Endothelial cell of umbilical vein (primary cell): ENCODE measurements around the gene GTPBP4. TPM values are rescaled to one million over a fixed set of nuclear protein-coding genes. Genes with fewer than 3 reads are reported as not detected.

ENCODE experiments used
- BruUV-seq: library from RNA; stranded (reverse); fragments of 400-500 nt; replicated peaks from 2 replicates; lab custom pipeline; 2021; lab: Mats Ljungman, UMichigan
- CTCF ChIA-PET: fragments of 300-600, 350-600 bp; sonication (Branson Sonifier 250); formaldehyde crosslinking; loops from one replicate; lab custom pipeline; 2021; ENCODE audit warnings: antibody characterized with exemption, inconsistent platforms; lab: Charles Lee
- POLR2A ChIA-PET: fragments of 300-600, 350-600 bp; sonication (Branson Sonifier 250); formaldehyde crosslinking; loops from one replicate; lab custom pipeline; 2021; ENCODE audit warnings: antibody characterized with exemption, inconsistent platforms; lab: Charles Lee
- DNase-seq: peaks from one replicate; pipeline ENCODE4 v3.0.0-alpha.2; 2011; ENCODE audit warnings: low read depth, low spot score
- FAIRE-seq: peaks from 2 replicates; lab custom pipeline; 2011; peaks lifted over from hg19 to GRCh38; lab: Jason Lieb, UNC
- H2AFZ ChIP-seq: 2 replicates; pipeline ENCODE4 v1.6.0; 2012; ENCODE audit warnings: low read depth, low read length, control low read depth, inconsistent platforms
- H3K27ac ChIP-seq: 2 replicates; pipeline ENCODE4 v1.5.1; 2011; ENCODE audit warnings: low read depth, mild to moderate bottlenecking, control low read depth, low read length, moderate library complexity; ENCODE audit not compliant: insufficient read depth
- H3K27me3 ChIP-seq, 2 experiments: 2 replicates each; pipeline versions ENCODE4 v1.6.0 to v1.6.1; 2011; ENCODE audit warnings: low read length in 2 of 2, mixed read lengths in 1 of 2; ENCODE audit not compliant: control insufficient read depth in 2 of 2, insufficient read depth in 2 of 2
- H3K36me3 ChIP-seq, 2 experiments: 2 replicates in 1 of 2; 3 replicates in 1 of 2; pipeline ENCODE4 v1.5.1; 2011; ENCODE audit warnings: low read length in 2 of 2, mild to moderate bottlenecking in 1 of 2, moderate library complexity in 1 of 2; ENCODE audit not compliant: control insufficient read depth in 2 of 2, insufficient read depth in 2 of 2; ENCODE audit errors: extremely low read depth in 1 of 2
- H3K4me1 ChIP-seq: 3 replicates; pipeline ENCODE4 v1.5.1; 2011; ENCODE audit warnings: mild to moderate bottlenecking, low read length; ENCODE audit not compliant: control insufficient read depth, insufficient read depth; ENCODE audit errors: extremely low read depth
- H3K4me2 ChIP-seq: 2 replicates; pipeline ENCODE4 v1.6.1; 2011; ENCODE audit warnings: low read length, control low read depth, mixed read lengths; ENCODE audit not compliant: insufficient read depth
- H3K4me3 ChIP-seq, 3 experiments: fragments of 200-600 bp in 1 of 3; sonication (generic), shearing (Covaris generic) in 1 of 3; replicated peaks in 1 of 3; 2 replicates each; pipeline ENCODE4 v1.5.1; 2011 to 2016; ENCODE audit warnings: control low read depth in 3 of 3, low read length in 3 of 3, mild to moderate bottlenecking in 2 of 3, inconsistent platforms in 1 of 3, low read depth in 1 of 3, moderate library complexity in 1 of 3; ENCODE audit not compliant: insufficient read depth in 1 of 3
- H3K79me2 ChIP-seq: 2 replicates; pipeline ENCODE4 v1.6.0; 2012; ENCODE audit warnings: low read length, inconsistent platforms; ENCODE audit not compliant: control insufficient read depth, insufficient read depth
- H3K9ac ChIP-seq: replicated peaks from 2 replicates; pipeline ENCODE3; 2011; ENCODE audit warnings: low read length, control low read depth; ENCODE audit not compliant: insufficient read depth; ENCODE audit errors: extremely low read depth
- H3K9me1 ChIP-seq: replicated peaks from 3 replicates; pipeline ENCODE4 v1.6.0; 2011; ENCODE audit warnings: mild to moderate bottlenecking, low read length; ENCODE audit not compliant: control insufficient read depth, insufficient read depth; ENCODE audit errors: extremely low read depth
- H3K9me3 ChIP-seq: replicated peaks from 2 replicates; pipeline ENCODE4 v1.5.1; 2012; ENCODE audit warnings: low read length, inconsistent platforms; ENCODE audit not compliant: control insufficient read depth, insufficient read depth
- H4K20me1 ChIP-seq: replicated peaks from 2 replicates; pipeline ENCODE3; 2011; ENCODE audit warnings: mild to moderate bottlenecking, low read length; ENCODE audit not compliant: control insufficient read depth, insufficient read depth; ENCODE audit errors: extremely low read depth
- CTCF ChIP-seq, 2 donors: IDR thresholded peaks; 1 replicate in 1 of 2; 2 replicates in 1 of 2; pipeline ENCODE4 v1.5.1; 2011; ENCODE audit warnings: low read length in 2 of 2, mild to moderate bottlenecking in 2 of 2, moderate library complexity in 2 of 2, control low read depth in 1 of 2, inconsistent platforms in 1 of 2, low read depth in 1 of 2; ENCODE audit not compliant: insufficient read depth in 1 of 2; ENCODE audit errors: extremely low read depth in 1 of 2
- EZH2 ChIP-seq: IDR thresholded peaks from 2 replicates; pipeline ENCODE4 v1.6.1; 2012; ENCODE audit warnings: borderline replicate concordance, low read depth, mild to moderate bottlenecking, moderate library complexity, low read length, inconsistent platforms; ENCODE audit not compliant: severe bottlenecking
- FOS ChIP-seq: IDR thresholded peaks from 2 replicates; pipeline ENCODE4 v1.6.1; 2011; ENCODE audit warnings: mild to moderate bottlenecking, low read length, moderate library complexity, borderline replicate concordance; ENCODE audit not compliant: insufficient read depth
- GATA2 ChIP-seq: IDR thresholded peaks from 2 replicates; pipeline ENCODE4 v1.7.0; 2011; ENCODE audit warnings: low read depth, mild to moderate bottlenecking, moderate library complexity, mixed read lengths, low read length; ENCODE audit not compliant: insufficient read length, insufficient read depth
- JUN ChIP-seq: IDR thresholded peaks from 2 replicates; pipeline ENCODE4 v1.6.1; 2011; ENCODE audit warnings: borderline replicate concordance, low read depth; ENCODE audit not compliant: insufficient read length, insufficient read depth
- MAX ChIP-seq: IDR thresholded peaks from 2 replicates; pipeline ENCODE4 v1.6.1; 2011; ENCODE audit not compliant: insufficient read depth, insufficient read length
- MYC ChIP-seq: IDR thresholded peaks from one replicate; pipeline ENCODE4 v1.6.1; 2011; ENCODE audit warnings: mild to moderate bottlenecking, low read depth, low read length
- POLR2A ChIP-seq: IDR thresholded peaks from 2 replicates; pipeline ENCODE4 v1.6.1; 2012; ENCODE audit warnings: low read depth, mild to moderate bottlenecking, control low read depth, low read length
- POLR2AphosphoS5 ChIP-seq: IDR thresholded peaks from 2 replicates; pipeline ENCODE4 v1.6.1; 2012; ENCODE audit warnings: low read depth, mild to moderate bottlenecking, control low read depth, low read length, moderate library complexity; ENCODE audit not compliant: insufficient read depth
- dilution Hi-C: fragments of 300-500 bp; cut with MboI; formaldehyde crosslinking; loops from one replicate; pipeline ENCODE4 v1.15.0; 2019; ENCODE audit warnings: low sequenced_read_pairs; ENCODE audit not compliant: extremely low pct_ligation_motif_present
- intact Hi-C: fragments of 100-400 bp; cut with micrococcal nuclease; formaldehyde crosslinking; loops from one replicate; pipeline ENCODE4 v1.10.0; 2022
- polyA plus RNA-seq, 4 experiments: library from polyadenylated mRNA; depleted of rRNA in 3 of 4; stranded (reverse) in 3 of 4; unstranded in 1 of 4; fragments of >200 nt; gene quantifications; 2 replicates each; pipeline versions ENCODE4 v1.2.1 to v1.2.3, GENCODE V29; 2011 to 2012; ENCODE audit warnings: missing spikeins in 1 of 4
- total RNA-seq: library from RNA; stranded (reverse); gene quantifications from 2 replicates; pipeline ENCODE4 v1.2.3, GENCODE V29; 2021

Gene GTPBP4
- total and polyA plus RNA-seq, 2 donors (not counting 3 experiments of a cell fraction or from before 2014, with no cell fraction given) = 12.4 to 69.3 TPM

- Histone ChIP-seq H3K9ac (no peak overlapping the region), H3K27ac (no peak overlapping the region), H3K79me2 (peaks cover 3% of the 10 kb centered on the region), H3K4me2 (no peak overlapping the region), H3K9me1 (no peaks in the 10 kb centered on the region), H3K4me3 (no peak overlapping the region), H4K20me1 (no peaks in the 10 kb centered on the region), H3K36me3 (peaks cover 41 to 51% of the 10 kb centered on the region in 2 experiments), H3K4me1 (no peaks in the 10 kb centered on the region), H3K27me3 (no peaks in the 10 kb centered on the region), H3K9me3 (no peaks in the 10 kb centered on the region), H2AFZ (no peak overlapping the region)
- intact Hi-C loops = no loop called here
- dilution Hi-C loops = no loop called here
- no TSS peak for BruUV-seq
- TF ChIP-seq EZH2 (no peak), POLR2A (no peak), POLR2AphosphoS5 (no peak), JUN (no peak), MYC (no peak), CTCF (IDR thresholded peaks at IDR 0.05; ENCODE audit: extremely low read depth in 1 of 2, insufficient read depth in 1 of 2, low read depth in 1 of 2, low read length in 2 of 2) (no peak), MAX (no peak), GATA2 (no peak), FOS (no peak)
- ChIA-PET POLR2A (no interaction called here), CTCF (interaction anchor here (0.9 kb wide), 1 partner anchor 37 kb away, joined by 5 read pairs; the partner anchor contains the start of gene IDI1)
- FAIRE-seq (no peak), DNase-seq (no peak)
Measured at GRCh38 chr10:1011696-1012095, 23.5 kb downstream of the GTPBP4 start.
